HEK293 (cell line): ENCODE data around the gene FAAP100.
A peak's percentile ranks its signal among the peaks of the same experiment; 100 is the strongest.

ENCODE experiments used
- CTCF ChIA-PET: fragments of 350-600 bp; formaldehyde crosslinking; extraction: SDS; loops from one replicate; lab custom pipeline; 2021; ENCODE audit warnings: antibody characterized with exemption; lab: Yijun Ruan, JAX
- POLR2A ChIA-PET: fragments of 300-600 bp; formaldehyde crosslinking; extraction: SDS; loops from one replicate; lab custom pipeline; 2020; ENCODE audit warnings: antibody characterized with exemption, inconsistent platforms; lab: Yijun Ruan, JAX
- H3K27ac ChIP-seq: fragments of 200-500 bp; sonication (Bioruptor generic); 2 replicates; pipeline ENCODE4 v1.5.1; 2014; ENCODE audit warnings: low read depth, low read length, control low read depth, inconsistent platforms; ENCODE audit errors: extremely low read depth
- H3K36me3 ChIP-seq, 2 experiments: fragments of 200-500 bp in 1 of 2; sonication (Bioruptor generic) in 1 of 2; 1 replicate in 1 of 2; 2 replicates in 1 of 2; pipeline ENCODE4 v1.5.1; 2014 to 2017; ENCODE audit warnings: inconsistent platforms in 2 of 2, low read length in 2 of 2; ENCODE audit not compliant: control insufficient read depth in 2 of 2, insufficient read depth in 1 of 2
- H3K4me1 ChIP-seq: fragments of 200-500 bp; sonication (Bioruptor generic); 2 replicates; pipeline ENCODE4 v1.5.1; 2014; ENCODE audit warnings: mild to moderate bottlenecking, low read length, inconsistent platforms; ENCODE audit not compliant: control insufficient read depth, insufficient read depth
- H3K4me3 ChIP-seq: 2 replicates; pipeline ENCODE4 v1.5.1; 2011; ENCODE audit warnings: low read depth, mild to moderate bottlenecking, control low read depth, low read length, moderate library complexity
- H3K9me3 ChIP-seq: fragments of 200-500 bp; sonication (Bioruptor generic); 2 replicates; pipeline ENCODE4 v1.5.1; 2014; ENCODE audit warnings: low read depth, low read length, inconsistent platforms; ENCODE audit not compliant: control insufficient read depth, insufficient read depth
- EGR2 ChIP-seq: fragments of 450-650 bp; formaldehyde crosslinking; IDR thresholded peaks from 2 replicates; pipeline ENCODE4 v1.5.1; 2016; ENCODE audit warnings: low read depth, missing biosample characterization, missing genetic modification characterization
- GLI2 ChIP-seq: fragments of 450-650 bp; formaldehyde crosslinking; IDR thresholded peaks from 2 replicates; pipeline ENCODE4; 2017; ENCODE audit warnings: missing biosample characterization, missing genetic modification characterization, low read depth, borderline replicate concordance
- GLIS2 ChIP-seq: fragments of 450-650 bp; formaldehyde crosslinking; IDR thresholded peaks from 2 replicates; pipeline ENCODE4 v1.5.1; 2016; ENCODE audit warnings: missing biosample characterization, missing genetic modification characterization
- HIC1 ChIP-seq: fragments of 450-650 bp; formaldehyde crosslinking; IDR thresholded peaks from 2 replicates; pipeline ENCODE4 v1.5.1; 2016; ENCODE audit warnings: missing biosample characterization, missing genetic modification characterization
- HOXC10 ChIP-seq: sonication (generic); formaldehyde crosslinking; IDR thresholded peaks from 2 replicates; pipeline ENCODE4 v1.8.1; 2023; ENCODE audit warnings: mild to moderate bottlenecking, missing genetic modification reagents
- WT1 ChIP-seq: fragments of 450-650 bp; formaldehyde crosslinking; IDR thresholded peaks from 2 replicates; pipeline ENCODE4 v1.5.1; 2016; ENCODE audit warnings: missing biosample characterization, missing genetic modification characterization
- ZBTB17 ChIP-seq: fragments of 450-650 bp; formaldehyde crosslinking; IDR thresholded peaks from 2 replicates; pipeline ENCODE4 v1.5.1; 2016; ENCODE audit warnings: missing biosample characterization, missing genetic modification characterization
- ZNF10 ChIP-seq: fragments of 450-650 bp; formaldehyde crosslinking; IDR thresholded peaks from 2 replicates; pipeline ENCODE4 v1.5.1; 2017; ENCODE audit warnings: missing biosample characterization, missing genetic modification characterization
- ZNF148 ChIP-seq: fragments of 450-650 bp; formaldehyde crosslinking; IDR thresholded peaks from 2 replicates; pipeline ENCODE4 v1.5.0; 2017; ENCODE audit warnings: missing biosample characterization, missing genetic modification characterization, borderline replicate concordance
- ZNF292 ChIP-seq: fragments of 450-650 bp; formaldehyde crosslinking; IDR thresholded peaks from 2 replicates; pipeline ENCODE4 v1.5.1; 2016; ENCODE audit warnings: low read depth, missing biosample characterization, missing genetic modification characterization, borderline replicate concordance
- ZNF341 ChIP-seq: fragments of 450-650 bp; formaldehyde crosslinking; IDR thresholded peaks from 2 replicates; pipeline ENCODE4; 2016; ENCODE audit warnings: low read depth, missing biosample characterization, missing genetic modification characterization
- ZNF350 ChIP-seq: fragments of 450-650 bp; formaldehyde crosslinking; IDR thresholded peaks from 2 replicates; pipeline ENCODE4 v1.5.0; 2017; ENCODE audit warnings: missing biosample characterization, mild to moderate bottlenecking, missing genetic modification characterization
- ZNF600 ChIP-seq: fragments of 450-650 bp; formaldehyde crosslinking; IDR thresholded peaks from 2 replicates; pipeline ENCODE4 v1.5.1; 2016; ENCODE audit warnings: missing biosample characterization, missing genetic modification characterization
- ZNF629 ChIP-seq: fragments of 450-650 bp; formaldehyde crosslinking; IDR thresholded peaks from 2 replicates; pipeline ENCODE4 v1.5.1; 2017; ENCODE audit warnings: missing biosample characterization, missing genetic modification characterization
- ZNF785 ChIP-seq: fragments of 450-650 bp; formaldehyde crosslinking; IDR thresholded peaks from 2 replicates; pipeline ENCODE4 v1.5.1; 2016; ENCODE audit warnings: missing biosample characterization, missing genetic modification characterization
- ZNF792 ChIP-seq: fragments of 450-650 bp; formaldehyde crosslinking; IDR thresholded peaks from 2 replicates; pipeline ENCODE4 v1.5.1; 2016; ENCODE audit warnings: missing biosample characterization, missing genetic modification characterization
- ZNF830 ChIP-seq: fragments of 450-650 bp; IDR thresholded peaks from 2 replicates; pipeline ENCODE4 v1.5.0; 2018; ENCODE audit warnings: missing biosample characterization, missing genetic modification characterization, low read depth, mild to moderate bottlenecking, moderate library complexity
- ZSCAN30 ChIP-seq: fragments of 450-650 bp; IDR thresholded peaks from 2 replicates; pipeline ENCODE4 v1.5.1; 2018; ENCODE audit warnings: missing biosample characterization, mild to moderate bottlenecking, missing genetic modification characterization, moderate library complexity
- TF ChIP-seq, protein P1 (sequence below): fragments of 450-650 bp; formaldehyde crosslinking; IDR thresholded peaks from 2 replicates; pipeline ENCODE4 v1.5.1; 2016; ENCODE audit warnings: missing biosample characterization, missing genetic modification characterization, borderline replicate concordance
- TF ChIP-seq, protein P2 (sequence below): fragments of 450-650 bp; formaldehyde crosslinking; IDR thresholded peaks from 2 replicates; pipeline ENCODE4 v1.5.1; 2016; ENCODE audit warnings: missing biosample characterization, missing genetic modification characterization
- TF ChIP-seq, protein P3 (sequence below): fragments of 450-650 bp; formaldehyde crosslinking; IDR thresholded peaks from 2 replicates; pipeline ENCODE4 v1.5.1; 2016; ENCODE audit warnings: missing biosample characterization, missing genetic modification characterization

Gene FAAP100

GRCh38 chr17:81558115-81558468 lies 5.9 kb upstream of the FAAP100 start:
- TF ChIP-seq, protein P1, sequence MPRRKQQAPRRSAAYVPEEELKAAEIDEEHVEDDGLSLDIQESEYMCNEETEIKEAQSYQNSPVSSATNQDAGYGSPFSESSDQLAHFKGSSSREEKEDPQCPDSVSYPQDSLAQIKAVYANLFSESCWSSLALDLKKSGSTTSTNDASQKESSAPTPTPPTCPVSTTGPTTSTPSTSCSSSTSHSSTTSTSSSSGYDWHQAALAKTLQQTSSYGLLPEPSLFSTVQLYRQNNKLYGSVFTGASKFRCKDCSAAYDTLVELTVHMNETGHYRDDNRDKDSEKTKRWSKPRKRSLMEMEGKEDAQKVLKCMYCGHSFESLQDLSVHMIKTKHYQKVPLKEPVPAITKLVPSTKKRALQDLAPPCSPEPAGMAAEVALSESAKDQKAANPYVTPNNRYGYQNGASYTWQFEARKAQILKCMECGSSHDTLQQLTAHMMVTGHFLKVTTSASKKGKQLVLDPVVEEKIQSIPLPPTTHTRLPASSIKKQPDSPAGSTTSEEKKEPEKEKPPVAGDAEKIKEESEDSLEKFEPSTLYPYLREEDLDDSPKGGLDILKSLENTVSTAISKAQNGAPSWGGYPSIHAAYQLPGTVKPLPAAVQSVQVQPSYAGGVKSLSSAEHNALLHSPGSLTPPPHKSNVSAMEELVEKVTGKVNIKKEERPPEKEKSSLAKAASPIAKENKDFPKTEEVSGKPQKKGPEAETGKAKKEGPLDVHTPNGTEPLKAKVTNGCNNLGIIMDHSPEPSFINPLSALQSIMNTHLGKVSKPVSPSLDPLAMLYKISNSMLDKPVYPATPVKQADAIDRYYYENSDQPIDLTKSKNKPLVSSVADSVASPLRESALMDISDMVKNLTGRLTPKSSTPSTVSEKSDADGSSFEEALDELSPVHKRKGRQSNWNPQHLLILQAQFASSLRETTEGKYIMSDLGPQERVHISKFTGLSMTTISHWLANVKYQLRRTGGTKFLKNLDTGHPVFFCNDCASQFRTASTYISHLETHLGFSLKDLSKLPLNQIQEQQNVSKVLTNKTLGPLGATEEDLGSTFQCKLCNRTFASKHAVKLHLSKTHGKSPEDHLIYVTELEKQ (tag by site-specific recombination): no peak
- TF ChIP-seq ZBTB17 (tag by site-specific recombination): no peak
- no peak for TF ChIP-seq ZSCAN30 (tag by site-specific recombination)
- TF ChIP-seq ZNF600 (tag by site-specific recombination): no peak
- no peak for TF ChIP-seq EGR2 (tag by site-specific recombination)
- TF ChIP-seq ZNF292 (tag by site-specific recombination): no peak
- TF ChIP-seq HOXC10 (CRISPR knock-in tag): no peak
- TF ChIP-seq ZNF830 (tag by site-specific recombination): no peak
- no peak for TF ChIP-seq HIC1 (tag by site-specific recombination)
- TF ChIP-seq GLI2 (tag by site-specific recombination): no peak
- TF ChIP-seq GLIS2 (tag by site-specific recombination): no peak; the same call in 1 of the 2 replicates
- peaks cover 12% of the 10 kb centered on the region for H3K4me1 ChIP-seq
- no peak overlapping the region for H3K4me3 ChIP-seq
- H3K9me3 ChIP-seq: no peaks in the 10 kb centered on the region
- H3K36me3 ChIP-seq: peaks cover 38 to 70% of the 10 kb centered on the region in 2 experiments
- POLR2A ChIA-PET: interaction anchor here (0.8 to 4.0 kb wide), 2 partner anchors 8 to 161 kb away, joined by 3 to 16 read pairs; no protein-coding TSS in a partner anchor
- CTCF ChIA-PET: interaction anchor here (1.2 to 2.9 kb wide), 4 partner anchors 8 to 43 kb away, joined by 3 to 19 read pairs (median 5); no protein-coding TSS in a partner anchor
- no peak overlapping the region for H3K27ac ChIP-seq

GRCh38 chr17:81557276-81558114 lies 5.3 kb upstream of the FAAP100 start:
- peaks cover 12% of the 10 kb centered on the region for H3K4me1 ChIP-seq
- CTCF ChIA-PET: interaction anchor here (1.2 to 2.9 kb wide), 3 partner anchors 9 to 44 kb away, joined by 3 to 19 read pairs (median 5); no protein-coding TSS in a partner anchor
- no peak overlapping the region for H3K4me3 ChIP-seq
- no peaks in the 10 kb centered on the region for H3K9me3 ChIP-seq
- peaks cover 34 to 64% of the 10 kb centered on the region in 2 experiments for H3K36me3 ChIP-seq
- POLR2A ChIA-PET: interaction anchor here (2.1 to 4.0 kb wide), 2 partner anchors 9 to 45 kb away, joined by 7 to 16 read pairs; partner anchors contain the start of gene ACTG1
- no peak overlapping the region for H3K27ac ChIP-seq
- TF ChIP-seq ZNF341 (no peak), ZNF10 (tag by site-specific recombination) (no peak), ZNF785 (tag by site-specific recombination) (no peak), WT1 (no peak), ZNF629 (tag by site-specific recombination) (no peak), ZNF148 (no peak), ZNF600 (tag by site-specific recombination) (peak; percentile 92), ZNF350 (no peak), ZNF792 (tag by site-specific recombination) (no peak)
- TF ChIP-seq, protein P2, sequence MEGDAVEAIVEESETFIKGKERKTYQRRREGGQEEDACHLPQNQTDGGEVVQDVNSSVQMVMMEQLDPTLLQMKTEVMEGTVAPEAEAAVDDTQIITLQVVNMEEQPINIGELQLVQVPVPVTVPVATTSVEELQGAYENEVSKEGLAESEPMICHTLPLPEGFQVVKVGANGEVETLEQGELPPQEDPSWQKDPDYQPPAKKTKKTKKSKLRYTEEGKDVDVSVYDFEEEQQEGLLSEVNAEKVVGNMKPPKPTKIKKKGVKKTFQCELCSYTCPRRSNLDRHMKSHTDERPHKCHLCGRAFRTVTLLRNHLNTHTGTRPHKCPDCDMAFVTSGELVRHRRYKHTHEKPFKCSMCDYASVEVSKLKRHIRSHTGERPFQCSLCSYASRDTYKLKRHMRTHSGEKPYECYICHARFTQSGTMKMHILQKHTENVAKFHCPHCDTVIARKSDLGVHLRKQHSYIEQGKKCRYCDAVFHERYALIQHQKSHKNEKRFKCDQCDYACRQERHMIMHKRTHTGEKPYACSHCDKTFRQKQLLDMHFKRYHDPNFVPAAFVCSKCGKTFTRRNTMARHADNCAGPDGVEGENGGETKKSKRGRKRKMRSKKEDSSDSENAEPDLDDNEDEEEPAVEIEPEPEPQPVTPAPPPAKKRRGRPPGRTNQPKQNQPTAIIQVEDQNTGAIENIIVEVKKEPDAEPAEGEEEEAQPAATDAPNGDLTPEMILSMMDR: 0 out of 2 replicates have a peak, but pooled peaks have one; percentile 14
- TF ChIP-seq, protein P3, sequence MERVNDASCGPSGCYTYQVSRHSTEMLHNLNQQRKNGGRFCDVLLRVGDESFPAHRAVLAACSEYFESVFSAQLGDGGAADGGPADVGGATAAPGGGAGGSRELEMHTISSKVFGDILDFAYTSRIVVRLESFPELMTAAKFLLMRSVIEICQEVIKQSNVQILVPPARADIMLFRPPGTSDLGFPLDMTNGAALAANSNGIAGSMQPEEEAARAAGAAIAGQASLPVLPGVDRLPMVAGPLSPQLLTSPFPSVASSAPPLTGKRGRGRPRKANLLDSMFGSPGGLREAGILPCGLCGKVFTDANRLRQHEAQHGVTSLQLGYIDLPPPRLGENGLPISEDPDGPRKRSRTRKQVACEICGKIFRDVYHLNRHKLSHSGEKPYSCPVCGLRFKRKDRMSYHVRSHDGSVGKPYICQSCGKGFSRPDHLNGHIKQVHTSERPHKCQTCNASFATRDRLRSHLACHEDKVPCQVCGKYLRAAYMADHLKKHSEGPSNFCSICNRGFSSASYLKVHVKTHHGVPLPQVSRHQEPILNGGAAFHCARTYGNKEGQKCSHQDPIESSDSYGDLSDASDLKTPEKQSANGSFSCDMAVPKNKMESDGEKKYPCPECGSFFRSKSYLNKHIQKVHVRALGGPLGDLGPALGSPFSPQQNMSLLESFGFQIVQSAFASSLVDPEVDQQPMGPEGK (tag by site-specific recombination): no peak
